H9 (cell line): ENCODE results near the gene HDAC7. TPM values are rescaled to one million over a fixed set of nuclear protein-coding genes. Genes with fewer than 3 reads are reported as not detected.

ENCODE experiments used
- DNase-seq: peaks from one replicate; pipeline ENCODE4 v3.0.0-alpha.2; 2017
- H2AFZ ChIP-seq: one replicate; pipeline ENCODE4 v1.6.1; 2013; ENCODE audit warnings: mild to moderate bottlenecking, low read length, control low read depth, moderate library complexity
- H2AK5ac ChIP-seq: 2 replicates; pipeline ENCODE4 v1.6.1; 2013; ENCODE audit warnings: low read length, control low read depth, mixed read lengths; ENCODE audit not compliant: insufficient read length
- H2BK120ac ChIP-seq: one replicate; pipeline ENCODE4 v1.6.1; 2013; ENCODE audit warnings: low read depth, mild to moderate bottlenecking, low read length, control low read depth, inconsistent platforms; ENCODE audit not compliant: poor library complexity, severe bottlenecking
- H2BK12ac ChIP-seq: 2 replicates; pipeline ENCODE4 v1.6.1; 2013; ENCODE audit warnings: low read length, control low read depth, mixed read lengths, low read depth; ENCODE audit not compliant: insufficient read length
- H2BK15ac ChIP-seq: 2 replicates; pipeline ENCODE4 v1.6.1; 2013; ENCODE audit warnings: low read depth, low read length, control low read depth
- H2BK20ac ChIP-seq: one replicate; pipeline ENCODE4 v1.6.1; 2013; ENCODE audit warnings: low read depth, mild to moderate bottlenecking, low read length, control low read depth, inconsistent platforms; ENCODE audit not compliant: poor library complexity, severe bottlenecking
- H2BK5ac ChIP-seq: 2 replicates; pipeline ENCODE4 v1.6.1; 2013; ENCODE audit warnings: low read length, control low read depth, mixed read lengths; ENCODE audit not compliant: insufficient read length
- H3K14ac ChIP-seq: 2 replicates; pipeline ENCODE4 v1.6.1; 2013; ENCODE audit warnings: low read length, control low read depth; ENCODE audit not compliant: insufficient read depth
- H3K18ac ChIP-seq: 2 replicates; pipeline ENCODE4 v1.6.1; 2013; ENCODE audit warnings: low read depth, mild to moderate bottlenecking, mixed read lengths, low read length, control low read depth; ENCODE audit not compliant: insufficient read length
- H3K23ac ChIP-seq: 2 replicates; pipeline ENCODE4 v1.6.1; 2013; ENCODE audit warnings: low read length, control low read depth, mixed read lengths, low read depth; ENCODE audit not compliant: insufficient read length
- H3K23me2 ChIP-seq: 2 replicates; pipeline ENCODE4 v1.6.1; 2013; ENCODE audit warnings: low read depth, mild to moderate bottlenecking, mixed read lengths, low read length, control low read depth; ENCODE audit not compliant: insufficient read length, poor library complexity, severe bottlenecking
- H3K27ac ChIP-seq: 2 replicates; pipeline ENCODE4 v1.5.1; 2013; ENCODE audit warnings: low read length, control low read depth, mixed read lengths, low read depth; ENCODE audit not compliant: insufficient read length
- H3K27me3 ChIP-seq: 2 replicates; pipeline ENCODE4 v1.6.1; 2013; ENCODE audit warnings: low read length, control low read depth, inconsistent platforms; ENCODE audit not compliant: insufficient read depth
- H3K4ac ChIP-seq: 2 replicates; pipeline ENCODE4 v1.6.1; 2013; ENCODE audit warnings: low read depth, mild to moderate bottlenecking, control low read depth, inconsistent platforms, low read length, moderate library complexity
- H3K4me1 ChIP-seq: 2 replicates; pipeline ENCODE4 v1.6.1; 2013; ENCODE audit warnings: low read length, control low read depth, inconsistent platforms; ENCODE audit not compliant: insufficient read depth
- H3K4me2 ChIP-seq: 2 replicates; pipeline ENCODE4 v1.6.1; 2013; ENCODE audit warnings: low read length, control low read depth, mixed read lengths; ENCODE audit not compliant: insufficient read length, insufficient read depth
- H3K56ac ChIP-seq: 2 replicates; pipeline ENCODE4 v1.6.1; 2013; ENCODE audit warnings: low read depth, mild to moderate bottlenecking, mixed read lengths, low read length, control low read depth; ENCODE audit not compliant: insufficient read length
- H3K79me1 ChIP-seq: 2 replicates; pipeline ENCODE4 v1.6.1; 2013; ENCODE audit warnings: low read depth, mild to moderate bottlenecking, moderate library complexity, low read length, control low read depth, inconsistent platforms; ENCODE audit not compliant: insufficient read depth, poor library complexity, severe bottlenecking
- H3K79me2 ChIP-seq: 2 replicates; pipeline ENCODE4 v1.6.1; 2013; ENCODE audit warnings: low read length, control low read depth, inconsistent platforms; ENCODE audit not compliant: insufficient read depth
- H3K9ac ChIP-seq: 2 replicates; pipeline ENCODE4 v1.6.1; 2013; ENCODE audit warnings: low read length, control low read depth, mixed read lengths; ENCODE audit not compliant: insufficient read length; ENCODE audit errors: extremely low read depth
- H3K9me3 ChIP-seq: one replicate; pipeline ENCODE4 v1.6.1; 2013; ENCODE audit warnings: low read depth, low read length, inconsistent platforms; ENCODE audit not compliant: control insufficient read depth
- H3T11ph ChIP-seq: one replicate; pipeline ENCODE4 v1.6.1; 2013; ENCODE audit warnings: mild to moderate bottlenecking, low read length, control low read depth, inconsistent platforms
- H4K20me1 ChIP-seq: one replicate; pipeline ENCODE4 v1.6.1; 2013; ENCODE audit not compliant: control insufficient read depth, insufficient read length, insufficient read depth
- H4K5ac ChIP-seq: 2 replicates; pipeline ENCODE4 v1.6.1; 2013; ENCODE audit warnings: low read depth, mild to moderate bottlenecking, mixed read lengths, low read length, control low read depth; ENCODE audit not compliant: insufficient read length
- H4K8ac ChIP-seq: replicated peaks from 2 replicates; pipeline ENCODE4 v1.6.1; 2013; ENCODE audit warnings: low read length, control low read depth, mixed read lengths, low read depth; ENCODE audit not compliant: insufficient read length
- H4K91ac ChIP-seq: 2 replicates; pipeline ENCODE4 v1.6.1; 2013; ENCODE audit warnings: low read depth, mild to moderate bottlenecking, moderate library complexity, mixed read lengths, low read length, control low read depth; ENCODE audit not compliant: insufficient read length
- H3K27ac Mint-ChIP-seq, 3 experiments: 2 replicates in 2 of 3; 3 replicates in 1 of 3; pipeline ENCODE4 v1.8.0; 2020 to 2021; ENCODE audit warnings: mixed read lengths in 3 of 3, mild to moderate bottlenecking in 1 of 3, moderate library complexity in 1 of 3
- H3K27me3 Mint-ChIP-seq: 2 replicates; pipeline ENCODE4 v1.8.0; 2021; ENCODE audit warnings: low read depth, mild to moderate bottlenecking, moderate library complexity, mixed read lengths
- H3K36me3 Mint-ChIP-seq, 3 experiments: 2 replicates in 2 of 3; 3 replicates in 1 of 3; pipeline ENCODE4 v1.8.0; 2020 to 2021; ENCODE audit warnings: low read depth in 3 of 3, mixed read lengths in 3 of 3; ENCODE audit not compliant: insufficient read depth in 1 of 3
- H3K4me1 Mint-ChIP-seq, 2 experiments: 2 replicates each; pipeline ENCODE4 v1.8.0; 2020; ENCODE audit warnings: mixed read lengths in 2 of 2
- H3K4me3 Mint-ChIP-seq, 2 experiments: 2 replicates in 1 of 2; 3 replicates in 1 of 2; pipeline ENCODE4 v1.8.0; 2020 to 2021; ENCODE audit warnings: mild to moderate bottlenecking in 2 of 2, mixed read lengths in 2 of 2, moderate library complexity in 1 of 2
- H3K9me3 Mint-ChIP-seq, 2 experiments: 2 replicates in 1 of 2; 3 replicates in 1 of 2; pipeline ENCODE4 v1.8.0; 2020; ENCODE audit warnings: mild to moderate bottlenecking in 2 of 2, mixed read lengths in 2 of 2, moderate library complexity in 1 of 2
- CTCF ChIP-seq: fragments of 200-600 bp; sonication (generic); conservative IDR thresholded peaks from 3 replicates; pipeline ENCODE4 v1.8.0; 2021; ENCODE audit warnings: antibody characterized with exemption, mild to moderate bottlenecking
- WGBS: extraction: QIAGEN DNeasy Blood & Tissue Kit; methylation state at CpG from one replicate; pipeline ENCODE4 v1.1.7; 2013; ENCODE audit warnings: missing lambda C conversion rate, low lambda C conversion rate, mixed read lengths; ENCODE audit not compliant: insufficient read length; ENCODE audit errors: extremely low coverage; 5-methylcytosine and 5-hydroxymethylcytosine counted together
- total RNA-seq: library from RNA; stranded (reverse); gene quantifications from 2 replicates; pipeline ENCODE4 v1.2.1, GENCODE V29; 2021

Gene HDAC7
- total RNA-seq, 1 experiment from 2014 or later = 72.1 TPM

DNA sequence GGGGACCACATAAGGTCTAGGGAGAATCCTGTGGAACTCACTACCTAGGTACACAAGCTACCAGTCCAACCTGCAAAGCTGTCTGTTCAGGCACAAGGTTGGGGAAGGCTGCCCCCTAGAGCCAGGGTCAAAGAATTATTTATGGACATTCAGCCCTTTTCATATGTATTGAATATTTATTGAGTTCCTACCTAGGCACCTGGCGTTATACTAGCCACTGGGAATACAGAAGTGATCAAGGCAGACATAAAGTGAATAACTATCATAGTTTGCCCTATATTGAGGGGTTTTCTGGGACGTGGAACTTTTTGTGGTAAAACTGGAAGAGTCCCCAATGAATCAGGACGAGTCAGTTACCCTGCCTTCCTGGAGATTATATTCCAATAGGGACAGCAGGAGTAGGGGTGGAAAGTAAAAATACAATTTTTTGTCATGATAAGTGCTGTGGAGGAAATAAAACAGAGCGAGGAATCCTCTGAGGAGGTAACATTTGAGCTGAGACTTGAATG lies 52.4 kb downstream of the HDAC7 start:
- no peak overlapping the region for H3K56ac ChIP-seq
- Mint-ChIP-seq H3K27ac (peak overlapping the region in 1 of 3 experiments; percentile 56; a peak in 3 of 7 replicates), H3K4me3 (no peak overlapping the region), H3K9me3 (no peaks in the 10 kb centered on the region), H3K36me3 (no peaks in the 10 kb centered on the region; a peak in 1 of 7 replicates), H3K27me3 (peaks cover 2% of the 10 kb centered on the region; the same call in 1 of the 2 replicates), H3K4me1 (peaks cover 13 to 16% of the 10 kb centered on the region in 2 experiments)
- no peak overlapping the region for H3K18ac ChIP-seq
- H3T11ph ChIP-seq = no peak overlapping the region
- H3K23ac ChIP-seq = no peak overlapping the region
- H3K4me1 ChIP-seq = peaks cover 6% of the 10 kb centered on the region
- WGBS = no CpG with 5 or more reads among the region's 4 CpGs
- H3K4ac ChIP-seq = no peak overlapping the region
- H4K5ac ChIP-seq = no peak overlapping the region
- H2BK15ac ChIP-seq = no peak overlapping the region
- TF ChIP-seq CTCF = peak; percentile 81
- DNase-seq = peak; percentile 84
- H2AFZ ChIP-seq = no peak overlapping the region
- no peak overlapping the region for H3K27ac ChIP-seq
- peaks cover 3% of the 10 kb centered on the region for H4K20me1 ChIP-seq
- H2AK5ac ChIP-seq = no peak overlapping the region
- no peak overlapping the region for H2BK5ac ChIP-seq
- no peaks in the 10 kb centered on the region for H3K23me2 ChIP-seq
- H2BK120ac ChIP-seq = no peak overlapping the region
- no peak overlapping the region for H4K91ac ChIP-seq
- H3K9ac ChIP-seq = no peak overlapping the region
- no peak overlapping the region for H2BK20ac ChIP-seq
- no peak overlapping the region for H2BK12ac ChIP-seq
- no peaks in the 10 kb centered on the region for H3K79me2 ChIP-seq
- H3K4me2 ChIP-seq = no peak overlapping the region
- no peaks in the 10 kb centered on the region for H3K27me3 ChIP-seq
- no peak overlapping the region for H3K14ac ChIP-seq
- no peak overlapping the region for H4K8ac ChIP-seq
- H3K9me3 ChIP-seq = no peaks in the 10 kb centered on the region
- H3K79me1 ChIP-seq = no peaks in the 10 kb centered on the region
